SK-N-SH treated with all-trans-retinoic acid at 6 μM for 48 hours (cell line): Measurements from ENCODE around the gene IPP.
"Not testable (repeated sequence)": the region's sequence is repeated elsewhere in the genome, so short reads cannot be mapped to it uniquely, and the experiment has no call there.

Source experiments
- ATAC-seq: fragments of 200-7000 bp; cut with Tn5 transposase; 3 replicates; pipeline ENCODE4 v1.9.1; 2020; ENCODE audit warnings: mild to moderate bottlenecking, moderate library complexity
- ARNTL ChIP-seq: fragments of 450-650 bp; formaldehyde crosslinking; IDR thresholded peaks from 2 replicates; pipeline ENCODE4 v1.5.0; 2020; ENCODE audit warnings: low read depth, mild to moderate bottlenecking, moderate library complexity, borderline replicate concordance
- BACH2 ChIP-seq: fragments of 250-450 bp; sonication (Bioruptor Pico); IDR thresholded peaks from 2 replicates; pipeline ENCODE4 v1.9.0; 2021; ENCODE audit warnings: mild to moderate bottlenecking, borderline replicate concordance
- CSDC2 ChIP-seq: fragments of 250-450 bp; sonication (Bioruptor Pico); IDR thresholded peaks from 2 replicates; pipeline ENCODE4 v1.5.0; 2020; ENCODE audit warnings: mild to moderate bottlenecking, moderate library complexity
- ESRRG ChIP-seq: fragments of 250-450 bp; sonication (Bioruptor Pico); IDR thresholded peaks from 2 replicates; pipeline ENCODE4 v1.6.1; 2021; ENCODE audit warnings: mild to moderate bottlenecking
- GLIS3 ChIP-seq: fragments of 250-450 bp; sonication (Bioruptor Pico); IDR thresholded peaks from 2 replicates; pipeline ENCODE4 v1.5.0; 2020; ENCODE audit warnings: mild to moderate bottlenecking, moderate library complexity
- ISL1 ChIP-seq: fragments of 250-450 bp; sonication (Bioruptor Pico); IDR thresholded peaks from 2 replicates; pipeline ENCODE4 v2.1.2; 2022; ENCODE audit warnings: mild to moderate bottlenecking, moderate library complexity
- OSR1 ChIP-seq: fragments of 250-450 bp; sonication (Bioruptor Pico); IDR thresholded peaks from 2 replicates; pipeline ENCODE4 v1.8.0; 2022; ENCODE audit warnings: moderate library complexity, mild to moderate bottlenecking, inconsistent platforms
- PPARA ChIP-seq: fragments of 250-450 bp; sonication (Bioruptor Pico); IDR thresholded peaks from 2 replicates; pipeline ENCODE4 v1.5.0; 2020; ENCODE audit warnings: mild to moderate bottlenecking, borderline replicate concordance
- RARB ChIP-seq: fragments of 250-450 bp; sonication (Bioruptor Pico); IDR thresholded peaks from 2 replicates; pipeline ENCODE4 v1.8.0; 2021; ENCODE audit warnings: mild to moderate bottlenecking, moderate library complexity
- SNAI2 ChIP-seq: fragments of 250-450 bp; sonication (Bioruptor Pico); IDR thresholded peaks from 2 replicates; pipeline ENCODE4 v1.5.0; 2020; ENCODE audit warnings: mild to moderate bottlenecking, moderate library complexity
- TCF4 ChIP-seq: fragments of 250-450 bp; sonication (Bioruptor Pico); IDR thresholded peaks from 2 replicates; pipeline ENCODE4 v1.8.0; 2021; ENCODE audit warnings: mild to moderate bottlenecking, moderate library complexity, borderline replicate concordance
- TOX ChIP-seq: fragments of 250-450 bp; sonication (Bioruptor Pico); IDR thresholded peaks from 2 replicates; pipeline ENCODE4 v1.8.0; 2021; ENCODE audit warnings: mild to moderate bottlenecking, moderate library complexity, borderline replicate concordance
- ZC3H10 ChIP-seq: fragments of 250-450 bp; sonication (Bioruptor Pico); IDR thresholded peaks from 2 replicates; pipeline ENCODE4 v1.5.1; 2021; ENCODE audit warnings: mild to moderate bottlenecking, moderate library complexity
- ZFP3 ChIP-seq: fragments of 250-450 bp; sonication (Bioruptor Pico); IDR thresholded peaks from 2 replicates; pipeline ENCODE4 v1.5.0; 2020; ENCODE audit warnings: mild to moderate bottlenecking, moderate library complexity
- ZFP30 ChIP-seq: fragments of 450-650 bp; formaldehyde crosslinking; IDR thresholded peaks from 2 replicates; pipeline ENCODE4 v1.5.0; 2022; ENCODE audit warnings: mild to moderate bottlenecking, moderate library complexity
- ZNF565 ChIP-seq: fragments of 450-650 bp; formaldehyde crosslinking; conservative IDR thresholded peaks from 2 replicates; pipeline ENCODE4 v1.5.0; 2020; ENCODE audit warnings: low read depth, mild to moderate bottlenecking, moderate library complexity
- ZNF70 ChIP-seq: fragments of 450-650 bp; formaldehyde crosslinking; IDR thresholded peaks from 2 replicates; pipeline ENCODE4 v1.5.0; 2020; ENCODE audit warnings: mild to moderate bottlenecking, moderate library complexity
- ZNF8 ChIP-seq: fragments of 450-650 bp; formaldehyde crosslinking; IDR thresholded peaks from 2 replicates; pipeline ENCODE4 v1.5.0; 2020; ENCODE audit warnings: mild to moderate bottlenecking, moderate library complexity
- TF ChIP-seq, protein P1 (sequence below): fragments of 250-450 bp; sonication (Bioruptor Pico); IDR thresholded peaks from 2 replicates; pipeline ENCODE4 v1.5.0; 2020; ENCODE audit warnings: mild to moderate bottlenecking, moderate library complexity
- TF ChIP-seq, protein P2 (sequence below): fragments of 250-450 bp; sonication (Bioruptor Pico); IDR thresholded peaks from 2 replicates; pipeline ENCODE4 v1.5.1; 2021; ENCODE audit warnings: mild to moderate bottlenecking, moderate library complexity
- TF ChIP-seq, protein P3 (sequence below): fragments of 250-450 bp; sonication (Bioruptor Pico); IDR thresholded peaks from 2 replicates; pipeline ENCODE4 v1.8.0; 2020; ENCODE audit warnings: mild to moderate bottlenecking, moderate library complexity, borderline replicate concordance
- TF ChIP-seq, protein P4 (sequence below): fragments of 250-450 bp; sonication (Bioruptor Pico); IDR thresholded peaks from 2 replicates; pipeline ENCODE4 v1.5.1; 2020; ENCODE audit warnings: low read depth, mild to moderate bottlenecking, moderate library complexity

IPP gene

DNA sequence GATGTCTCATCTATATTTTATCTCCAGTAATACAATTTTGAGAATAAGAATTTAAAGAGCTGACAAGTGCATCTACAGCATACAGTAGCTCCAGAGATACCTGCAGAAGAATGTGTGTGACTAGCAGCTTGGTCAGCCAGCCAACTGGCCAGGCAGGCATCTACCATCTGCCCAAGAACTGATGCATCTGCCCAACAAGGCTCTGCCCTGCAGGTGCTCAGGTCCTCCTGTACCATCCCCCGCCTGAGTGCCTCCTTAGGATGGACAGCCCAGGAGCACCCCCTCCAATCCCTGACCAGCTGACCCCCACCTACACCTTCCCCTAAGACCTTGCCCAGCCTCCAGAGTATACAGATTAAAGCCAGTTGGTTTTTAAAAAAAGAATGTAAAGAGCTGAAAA lies 32.2 kb downstream of the IPP start:
- TF ChIP-seq SNAI2 (CRISPR knock-in tag): no peak
- ATAC-seq: no peak

DNA sequence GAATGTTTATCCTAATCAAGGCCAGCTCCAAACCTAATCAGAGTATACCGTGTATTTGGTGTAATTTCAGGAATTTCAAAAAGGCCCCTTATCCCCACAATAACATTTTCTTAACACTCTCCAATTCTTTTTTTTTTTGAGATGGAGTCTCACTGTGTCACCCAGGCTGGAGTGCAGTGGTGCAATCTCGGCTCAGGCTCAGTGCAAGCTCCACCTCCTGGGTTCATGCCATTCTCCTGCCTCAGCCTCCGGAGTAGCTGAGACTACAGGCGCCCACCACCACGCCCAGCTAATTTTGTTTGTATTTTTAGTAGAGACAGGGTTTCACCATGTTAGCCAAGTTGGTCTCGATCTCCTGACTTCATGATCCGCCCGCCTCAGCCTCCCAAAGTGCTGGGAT lies 33.1 kb downstream of the IPP start:
- ATAC-seq: not testable (repeated sequence)

DNA sequence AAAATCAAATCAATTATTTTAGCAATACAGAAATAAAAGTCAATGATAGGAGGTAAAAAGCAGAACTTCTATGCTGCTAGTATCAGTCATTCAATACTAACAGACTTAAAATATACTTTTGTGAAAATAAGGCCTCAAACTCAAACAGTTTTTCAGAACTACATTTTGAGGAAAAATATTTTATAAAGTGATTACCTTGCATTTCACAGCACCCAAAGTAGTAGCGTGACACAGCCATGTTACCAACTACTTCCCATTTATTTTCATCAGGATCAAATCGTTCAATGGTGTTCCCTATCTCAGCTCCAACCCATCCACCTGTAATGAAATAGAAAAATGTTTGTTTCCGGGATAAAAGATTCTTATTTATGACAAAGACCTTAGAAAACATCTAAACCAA lies 33.8 kb downstream of the IPP start:
- TF ChIP-seq BACH2 (CRISPR knock-in tag) (no peak), OSR1 (CRISPR knock-in tag) (no peak), ZFP30 (CRISPR knock-in tag) (no peak), CSDC2 (no peak), ESRRG (CRISPR knock-in tag) (no peak), TOX (no peak), ARNTL (CRISPR knock-in tag) (no peak), ISL1 (CRISPR knock-in tag) (no peak), RARB (CRISPR knock-in tag) (no peak), GLIS3 (CRISPR knock-in tag) (no peak), ZC3H10 (CRISPR knock-in tag) (no peak), ZNF70 (CRISPR knock-in tag) (no peak), ZNF8 (no peak)
- TF ChIP-seq, protein P1, sequence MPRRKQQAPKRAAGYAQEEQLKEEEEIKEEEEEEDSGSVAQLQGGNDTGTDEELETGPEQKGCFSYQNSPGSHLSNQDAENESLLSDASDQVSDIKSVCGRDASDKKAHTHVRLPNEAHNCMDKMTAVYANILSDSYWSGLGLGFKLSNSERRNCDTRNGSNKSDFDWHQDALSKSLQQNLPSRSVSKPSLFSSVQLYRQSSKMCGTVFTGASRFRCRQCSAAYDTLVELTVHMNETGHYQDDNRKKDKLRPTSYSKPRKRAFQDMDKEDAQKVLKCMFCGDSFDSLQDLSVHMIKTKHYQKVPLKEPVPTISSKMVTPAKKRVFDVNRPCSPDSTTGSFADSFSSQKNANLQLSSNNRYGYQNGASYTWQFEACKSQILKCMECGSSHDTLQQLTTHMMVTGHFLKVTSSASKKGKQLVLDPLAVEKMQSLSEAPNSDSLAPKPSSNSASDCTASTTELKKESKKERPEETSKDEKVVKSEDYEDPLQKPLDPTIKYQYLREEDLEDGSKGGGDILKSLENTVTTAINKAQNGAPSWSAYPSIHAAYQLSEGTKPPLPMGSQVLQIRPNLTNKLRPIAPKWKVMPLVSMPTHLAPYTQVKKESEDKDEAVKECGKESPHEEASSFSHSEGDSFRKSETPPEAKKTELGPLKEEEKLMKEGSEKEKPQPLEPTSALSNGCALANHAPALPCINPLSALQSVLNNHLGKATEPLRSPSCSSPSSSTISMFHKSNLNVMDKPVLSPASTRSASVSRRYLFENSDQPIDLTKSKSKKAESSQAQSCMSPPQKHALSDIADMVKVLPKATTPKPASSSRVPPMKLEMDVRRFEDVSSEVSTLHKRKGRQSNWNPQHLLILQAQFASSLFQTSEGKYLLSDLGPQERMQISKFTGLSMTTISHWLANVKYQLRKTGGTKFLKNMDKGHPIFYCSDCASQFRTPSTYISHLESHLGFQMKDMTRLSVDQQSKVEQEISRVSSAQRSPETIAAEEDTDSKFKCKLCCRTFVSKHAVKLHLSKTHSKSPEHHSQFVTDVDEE (CRISPR knock-in tag): no peak
- TF ChIP-seq, protein P2, sequence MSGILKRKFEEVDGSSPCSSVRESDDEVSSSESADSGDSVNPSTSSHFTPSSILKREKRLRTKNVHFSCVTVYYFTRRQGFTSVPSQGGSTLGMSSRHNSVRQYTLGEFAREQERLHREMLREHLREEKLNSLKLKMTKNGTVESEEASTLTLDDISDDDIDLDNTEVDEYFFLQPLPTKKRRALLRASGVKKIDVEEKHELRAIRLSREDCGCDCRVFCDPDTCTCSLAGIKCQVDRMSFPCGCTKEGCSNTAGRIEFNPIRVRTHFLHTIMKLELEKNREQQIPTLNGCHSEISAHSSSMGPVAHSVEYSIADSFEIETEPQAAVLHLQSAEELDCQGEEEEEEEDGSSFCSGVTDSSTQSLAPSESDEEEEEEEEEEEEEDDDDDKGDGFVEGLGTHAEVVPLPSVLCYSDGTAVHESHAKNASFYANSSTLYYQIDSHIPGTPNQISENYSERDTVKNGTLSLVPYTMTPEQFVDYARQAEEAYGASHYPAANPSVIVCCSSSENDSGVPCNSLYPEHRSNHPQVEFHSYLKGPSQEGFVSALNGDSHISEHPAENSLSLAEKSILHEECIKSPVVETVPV: no peak
- TF ChIP-seq, all 23 proteins: peak for 0
- no peak for ATAC-seq

DNA sequence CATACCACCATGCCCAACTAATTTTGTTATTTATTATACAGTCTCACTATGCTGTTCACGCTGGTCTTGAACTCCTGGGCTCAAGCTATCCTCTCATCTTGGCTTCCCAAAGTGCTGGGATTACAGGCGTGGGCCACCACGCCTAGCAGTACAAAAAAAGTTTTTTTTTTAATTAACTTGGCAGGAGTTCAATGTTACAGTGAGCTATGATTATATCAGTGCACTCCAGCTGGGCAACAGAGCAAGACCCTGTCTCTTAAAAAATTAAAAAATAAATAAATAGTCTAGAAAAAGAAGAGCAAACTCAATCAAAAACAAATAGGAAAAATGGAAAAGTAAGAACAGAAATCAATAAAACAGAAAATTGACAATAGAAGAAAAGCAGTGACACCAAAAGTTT lies 36.7 kb downstream of the IPP start:
- ATAC-seq: no peak
- no peak for TF ChIP-seq ARNTL (CRISPR knock-in tag)
- TF ChIP-seq OSR1 (CRISPR knock-in tag): no peak
- TF ChIP-seq, protein P3, sequence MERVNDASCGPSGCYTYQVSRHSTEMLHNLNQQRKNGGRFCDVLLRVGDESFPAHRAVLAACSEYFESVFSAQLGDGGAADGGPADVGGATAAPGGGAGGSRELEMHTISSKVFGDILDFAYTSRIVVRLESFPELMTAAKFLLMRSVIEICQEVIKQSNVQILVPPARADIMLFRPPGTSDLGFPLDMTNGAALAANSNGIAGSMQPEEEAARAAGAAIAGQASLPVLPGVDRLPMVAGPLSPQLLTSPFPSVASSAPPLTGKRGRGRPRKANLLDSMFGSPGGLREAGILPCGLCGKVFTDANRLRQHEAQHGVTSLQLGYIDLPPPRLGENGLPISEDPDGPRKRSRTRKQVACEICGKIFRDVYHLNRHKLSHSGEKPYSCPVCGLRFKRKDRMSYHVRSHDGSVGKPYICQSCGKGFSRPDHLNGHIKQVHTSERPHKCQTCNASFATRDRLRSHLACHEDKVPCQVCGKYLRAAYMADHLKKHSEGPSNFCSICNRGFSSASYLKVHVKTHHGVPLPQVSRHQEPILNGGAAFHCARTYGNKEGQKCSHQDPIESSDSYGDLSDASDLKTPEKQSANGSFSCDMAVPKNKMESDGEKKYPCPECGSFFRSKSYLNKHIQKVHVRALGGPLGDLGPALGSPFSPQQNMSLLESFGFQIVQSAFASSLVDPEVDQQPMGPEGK (CRISPR knock-in tag): no peak
- TF ChIP-seq SNAI2 (CRISPR knock-in tag): no peak
- no peak for TF ChIP-seq ZNF8
- TF ChIP-seq ZC3H10 (CRISPR knock-in tag): no peak
- no peak for TF ChIP-seq ZNF70 (CRISPR knock-in tag)
- TF ChIP-seq, protein P2: no peak
- TF ChIP-seq BACH2 (CRISPR knock-in tag): no peak

DNA sequence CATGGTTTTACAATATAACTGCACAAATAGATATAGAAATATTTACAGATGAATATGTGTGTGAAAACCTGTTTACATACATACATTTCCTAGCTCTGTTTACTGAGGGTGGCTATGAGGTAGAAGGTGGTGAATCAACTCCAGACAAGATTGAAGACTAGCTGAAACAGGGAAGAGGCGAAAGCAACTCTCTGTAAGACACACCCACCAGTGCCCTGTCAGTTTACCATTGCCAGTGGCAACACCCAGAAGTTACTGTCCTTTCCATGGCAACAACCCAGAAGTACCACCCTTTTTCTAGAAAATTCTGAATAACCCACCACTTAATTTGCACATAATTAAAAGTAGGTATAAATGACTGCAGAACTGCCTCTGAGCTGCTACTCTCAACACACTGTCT lies 45.8 kb downstream of the IPP start:
- ATAC-seq: no peak
- TF ChIP-seq CSDC2: no peak
- no peak for TF ChIP-seq ZNF565 (CRISPR knock-in tag)
- TF ChIP-seq SNAI2 (CRISPR knock-in tag): no peak
- TF ChIP-seq TCF4 (CRISPR knock-in tag): no peak
- TF ChIP-seq ESRRG (CRISPR knock-in tag): no peak
- no peak for TF ChIP-seq ISL1 (CRISPR knock-in tag)
- no peak for TF ChIP-seq ZNF70 (CRISPR knock-in tag)
- no peak for TF ChIP-seq PPARA (CRISPR knock-in tag)
- TF ChIP-seq, protein P1 (CRISPR knock-in tag): no peak
- no peak for TF ChIP-seq TOX
- no peak for TF ChIP-seq ZFP3 (CRISPR knock-in tag)
- TF ChIP-seq, protein P4, sequence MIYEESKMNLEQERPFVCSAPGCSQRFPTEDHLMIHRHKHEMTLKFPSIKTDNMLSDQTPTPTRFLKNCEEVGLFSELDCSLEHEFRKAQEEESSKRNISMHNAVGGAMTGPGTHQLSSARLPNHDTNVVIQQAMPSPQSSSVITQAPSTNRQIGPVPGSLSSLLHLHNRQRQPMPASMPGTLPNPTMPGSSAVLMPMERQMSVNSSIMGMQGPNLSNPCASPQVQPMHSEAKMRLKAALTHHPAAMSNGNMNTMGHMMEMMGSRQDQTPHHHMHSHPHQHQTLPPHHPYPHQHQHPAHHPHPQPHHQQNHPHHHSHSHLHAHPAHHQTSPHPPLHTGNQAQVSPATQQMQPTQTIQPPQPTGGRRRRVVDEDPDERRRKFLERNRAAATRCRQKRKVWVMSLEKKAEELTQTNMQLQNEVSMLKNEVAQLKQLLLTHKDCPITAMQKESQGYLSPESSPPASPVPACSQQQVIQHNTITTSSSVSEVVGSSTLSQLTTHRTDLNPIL (CRISPR knock-in tag): no peak
- no peak for TF ChIP-seq ZFP30 (CRISPR knock-in tag)
